A549 (cell line): ENCODE data around the gene ANKRD40CL. TPM values are rescaled to one million over a fixed set of nuclear protein-coding genes. Genes with fewer than 3 reads are reported as not detected.

Experiments
- ATAC-seq, 2 experiments: fragments of 200-7000 bp in 1 of 2; fragments of >200 bp in 1 of 2; cut with Nextera tagmentation in 1 of 2; cut with Tn5 transposase in 1 of 2; 3 replicates each; pipeline versions ENCODE4 v1.8.0 to v1.9.1; 2018 to 2020; ENCODE audit warnings: mild to moderate bottlenecking in 1 of 2, moderate library complexity in 1 of 2
- CTCF ChIA-PET: fragments of 300-600 bp; sonication (Branson Sonifier 250); formaldehyde crosslinking; extraction: SDS; loops from one replicate; lab custom pipeline; 2021; ENCODE audit warnings: antibody characterized with exemption, inconsistent platforms; lab: Yijun Ruan, JAX
- POLR2A ChIA-PET: fragments of 350-600 bp; formaldehyde crosslinking; extraction: SDS; loops from one replicate; lab custom pipeline; 2021; ENCODE audit warnings: antibody characterized with exemption, inconsistent platforms; lab: Yijun Ruan, JAX
- DNase-seq, 2 experiments: peaks; one replicate each; pipeline versions ENCODE4 v3.0.0 to v3.0.0-alpha.2; 2011 to 2016; ENCODE audit warnings: low read depth in 1 of 2, low spot score in 1 of 2
- FAIRE-seq: peaks from 2 replicates; lab custom pipeline; 2011; peaks lifted over from hg19 to GRCh38; lab: Jason Lieb, UNC
- H3K27ac ChIP-seq, 2 experiments: fragments of >200 bp; sonication (Bioruptor Twin); formaldehyde crosslinking; 3 replicates each; pipeline ENCODE4 v1.5.1; 2016 to 2017
- H3K4me1 ChIP-seq: fragments of >200 bp; sonication (Bioruptor Twin); formaldehyde crosslinking; 3 replicates; pipeline ENCODE4 v1.6.1; 2016
- H3K4me2 ChIP-seq: fragments of >200 bp; sonication (Bioruptor Twin); formaldehyde crosslinking; 3 replicates; pipeline ENCODE4 v1.6.1; 2016
- H3K4me3 ChIP-seq: fragments of >200 bp; sonication (Bioruptor Twin); formaldehyde crosslinking; 3 replicates; pipeline ENCODE4 v1.5.1; 2016
- H3K9me3 ChIP-seq: fragments of >200 bp; sonication (Bioruptor Twin); formaldehyde crosslinking; 3 replicates; pipeline ENCODE4 v1.6.1; 2016
- CBX2 ChIP-seq: fragments of 200-600 bp; sonication (generic); IDR thresholded peaks from 2 replicates; pipeline ENCODE4 v1.6.1; 2016; ENCODE audit warnings: low read depth, mild to moderate bottlenecking, borderline replicate concordance
- CEBPB ChIP-seq, 2 experiments: fragments of >200 bp in 1 of 2; sonication (Bioruptor Twin) in 1 of 2; formaldehyde crosslinking in 1 of 2; IDR thresholded peaks; 2 replicates each; pipeline ENCODE4 v1.6.1; 2012 to 2016
- CHD2 ChIP-seq: fragments of 150-350 bp; IDR thresholded peaks from 2 replicates; pipeline ENCODE4 v1.6.1; 2014; ENCODE audit warnings: low read length; ENCODE audit not compliant: partially characterized antibody
- CTCF ChIP-seq: fragments of >200 bp; sonication (Bioruptor Twin); formaldehyde crosslinking; IDR thresholded peaks from 3 replicates; pipeline ENCODE4 v1.5.1; 2016
- EHMT2 ChIP-seq: fragments of 200-600 bp; sonication (generic); IDR thresholded peaks from 2 replicates; pipeline ENCODE4 v1.6.1; 2016; ENCODE audit warnings: antibody characterized with exemption, low read depth, mild to moderate bottlenecking, moderate library complexity
- FOSL2 ChIP-seq, 2 experiments: fragments of 450-650 bp in 1 of 2; fragments of >200 bp in 1 of 2; sonication (Bioruptor Twin) in 1 of 2; formaldehyde crosslinking; IDR thresholded peaks; 2 replicates each; pipeline versions ENCODE4 v1.5.0 to v1.6.1; 2016 to 2020; ENCODE audit warnings: mild to moderate bottlenecking in 1 of 2, moderate library complexity in 1 of 2
- FOXS1 ChIP-seq: fragments of 250-450 bp; sonication (Bioruptor Pico); IDR thresholded peaks from 2 replicates; pipeline ENCODE4 v1.5.0; 2020; ENCODE audit warnings: mild to moderate bottlenecking, moderate library complexity
- GATA3 ChIP-seq: IDR thresholded peaks from 2 replicates; pipeline ENCODE4 v1.6.1; 2012; ENCODE audit warnings: borderline replicate concordance
- HMGXB4 ChIP-seq: fragments of 250-450 bp; sonication (Bioruptor Pico); IDR thresholded peaks from 2 replicates; pipeline ENCODE4 v1.5.0; 2021; ENCODE audit warnings: mild to moderate bottlenecking, moderate library complexity, borderline replicate concordance
- JUN ChIP-seq, 2 experiments: fragments of >200 bp; sonication (Bioruptor Twin); formaldehyde crosslinking; IDR thresholded peaks; 2 replicates in 1 of 2; 3 replicates in 1 of 2; pipeline ENCODE4 v1.6.1; 2016 to 2017
- JUNB ChIP-seq: fragments of >200 bp; sonication (Bioruptor Twin); formaldehyde crosslinking; IDR thresholded peaks from 2 replicates; pipeline ENCODE4 v1.6.1; 2016
- KDM1A ChIP-seq: fragments of 200-600 bp; sonication (generic); IDR thresholded peaks from 2 replicates; pipeline ENCODE4 v1.6.1; 2016; ENCODE audit warnings: low read depth, mild to moderate bottlenecking
- KDM5A ChIP-seq: fragments of 200-600 bp; sonication (generic); IDR thresholded peaks from 2 replicates; pipeline ENCODE4 v1.6.1; 2016; ENCODE audit warnings: antibody characterized with exemption, mild to moderate bottlenecking
- MAFK ChIP-seq: fragments of 450-650 bp; IDR thresholded peaks from 2 replicates; pipeline ENCODE4 v1.6.1; 2014; ENCODE audit not compliant: partially characterized antibody
- MYC ChIP-seq: IDR thresholded peaks from 2 replicates; pipeline ENCODE4 v1.6.1; 2012; ENCODE audit warnings: mild to moderate bottlenecking, inconsistent platforms, low read length, improper control_type of control experiment, borderline replicate concordance
- PHF8 ChIP-seq: fragments of 200-600 bp; sonication (generic); IDR thresholded peaks from 2 replicates; pipeline ENCODE4 v1.6.1; 2016; ENCODE audit warnings: low read depth, mild to moderate bottlenecking, antibody characterized with exemption, moderate library complexity, borderline replicate concordance
- RAD21 ChIP-seq, 2 experiments: fragments of >200 bp in 1 of 2; sonication (Bioruptor Twin) in 1 of 2; formaldehyde crosslinking in 1 of 2; IDR thresholded peaks in 1 of 2; conservative IDR thresholded peaks in 1 of 2; 2 replicates in 1 of 2; 3 replicates in 1 of 2; pipeline ENCODE4 v1.6.1; 2012 to 2018; ENCODE audit warnings: inconsistent platforms in 1 of 2
- RARB ChIP-seq: fragments of 250-450 bp; sonication (Bioruptor Pico); IDR thresholded peaks from 2 replicates; pipeline ENCODE4 v1.8.0; 2021; ENCODE audit warnings: mild to moderate bottlenecking, moderate library complexity
- USF2 ChIP-seq: fragments of 450-650 bp; IDR thresholded peaks from 2 replicates; pipeline ENCODE4 v1.6.1; 2014; ENCODE audit warnings: antibody characterized with exemption
- ZFP36 ChIP-seq: fragments of 450-650 bp; IDR thresholded peaks from 2 replicates; pipeline ENCODE4 v1.6.1; 2014; ENCODE audit warnings: borderline replicate concordance; ENCODE audit not compliant: partially characterized antibody
- ZNF302 ChIP-seq: fragments of 250-450 bp; sonication (Bioruptor Pico); IDR thresholded peaks from 2 replicates; pipeline ENCODE4 v1.9.0; 2021; ENCODE audit warnings: inconsistent platforms, mild to moderate bottlenecking, moderate library complexity
- WGBS: methylation state at CpG from one replicate; pipeline ENCODE4 v1.1.6; 2017; ENCODE audit errors: missing lambda C conversion rate; 5-methylcytosine and 5-hydroxymethylcytosine counted together
- polyA plus RNA-seq, 4 experiments: library from polyadenylated mRNA; depleted of rRNA in 3 of 4; stranded (reverse); fragments of >200 nt; fragmentation: RNase III in 1 of 4; extraction: RNeasy Plus Mini Kit Qiagen cat#74134 plus additional on column Dnase treatment in 1 of 4; gene quantifications; 2 replicates in 3 of 4; 3 replicates in 1 of 4; pipeline ENCODE4 v1.2.3, GENCODE V29; 2011 to 2017
- TF ChIP-seq, protein P1 (sequence below): fragments of 150-350 bp; IDR thresholded peaks from 2 replicates; pipeline ENCODE4 v1.6.1; 2014; ENCODE audit warnings: low read depth, mild to moderate bottlenecking, low read length
- TF ChIP-seq, protein P2 (sequence below): IDR thresholded peaks from 2 replicates; pipeline ENCODE4 v1.6.1; 2012; ENCODE audit warnings: low read depth, borderline replicate concordance

The ANKRD40CL gene
- polyA plus RNA-seq, 2 of the 4 experiments (the other 2 are of a cell fraction), result 0.13 to 0.18 TPM

DNA sequence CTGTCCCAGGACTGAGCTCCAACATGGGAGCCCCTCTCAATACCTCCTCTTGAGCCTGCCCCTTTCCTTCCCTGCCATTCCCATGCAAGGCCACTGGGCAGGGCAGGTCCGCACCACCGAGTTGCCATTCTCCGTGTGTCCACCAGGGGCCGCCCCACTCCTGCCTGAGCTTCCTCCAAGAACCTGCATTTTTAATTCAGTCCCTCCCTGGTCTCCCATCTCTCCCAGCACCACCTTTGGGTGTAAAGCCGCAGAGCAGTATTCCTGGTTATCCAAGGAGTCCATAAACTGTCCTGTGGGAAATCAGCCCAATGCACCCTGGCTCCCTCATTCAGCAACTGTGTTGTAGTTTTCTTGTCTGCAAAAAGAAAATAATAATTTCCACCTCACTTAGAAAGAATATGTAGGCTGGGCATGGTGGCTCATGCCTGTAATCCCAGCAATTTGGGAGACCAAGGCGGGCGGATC lies 15.9 kb upstream of the ANKRD40CL start (continued):
- peak; percentile 97 to 98 for TF ChIP-seq RAD21 (conservative IDR thresholded peaks at IDR 0.05 in 1 of 2, IDR thresholded peaks at IDR 0.05 in 1 of 2)

DNA sequence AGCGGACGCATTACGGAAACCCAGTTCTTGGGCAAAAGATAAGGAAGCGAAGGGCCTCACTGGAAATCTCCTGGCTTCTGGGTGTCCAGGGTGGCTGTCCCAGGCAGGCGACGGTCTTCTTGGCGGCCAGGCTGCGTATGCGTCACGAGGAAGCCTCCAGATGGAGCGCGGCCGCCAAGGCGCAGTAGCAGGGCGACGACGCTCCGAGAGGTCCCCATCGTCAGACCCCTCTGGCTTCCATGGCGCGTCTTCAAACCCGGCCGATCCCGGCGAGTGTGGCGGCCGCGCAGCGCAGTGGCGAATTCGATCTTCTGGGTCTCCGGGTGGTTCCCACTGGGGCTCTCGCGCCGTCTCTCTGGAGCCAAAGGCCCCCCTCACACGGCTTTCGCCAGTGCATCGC lies 13.8 kb upstream of the ANKRD40CL start:
- FAIRE-seq, result no peak

DNA sequence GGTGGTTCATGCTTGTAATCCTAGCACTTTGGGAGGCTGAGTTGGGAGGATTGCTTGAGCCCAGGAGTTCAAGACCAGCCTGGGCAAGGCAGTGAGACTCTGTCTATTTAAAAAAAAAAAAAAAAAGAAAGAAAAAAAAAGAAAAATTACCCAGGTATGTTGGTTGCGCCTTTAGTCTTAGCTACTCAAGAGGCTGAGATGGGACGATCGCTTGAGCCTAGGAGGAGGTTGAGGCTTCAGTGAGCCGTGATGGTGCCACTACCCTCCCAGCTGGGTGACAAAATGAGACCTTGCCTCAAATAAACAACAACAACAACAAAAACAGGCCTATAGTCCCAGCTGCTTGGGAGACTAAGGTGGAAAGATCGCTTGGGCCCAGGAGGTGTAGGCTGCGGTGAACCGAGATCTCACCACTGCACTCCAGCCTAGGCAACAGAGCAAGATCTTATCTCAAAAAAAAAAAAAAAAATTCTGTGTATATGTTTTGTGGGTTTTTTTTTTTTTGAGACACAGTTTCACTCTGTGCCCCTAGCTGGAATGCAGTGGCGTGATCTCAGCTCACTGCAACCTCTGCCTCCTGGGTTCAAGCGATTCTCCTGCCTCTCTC lies 12.5 kb upstream of the ANKRD40CL start:
- FAIRE-seq, result no peak
- Histone ChIP-seq H3K27ac (no peak overlapping the region), H3K4me1 (0 out of 3 replicates have a peak, but pooled peaks cover 3% of the 10 kb centered on the region), H3K9me3 (no peaks in the 10 kb centered on the region), H3K4me3 (no peak overlapping the region), H3K4me2 (no peak overlapping the region)
- WGBS, result 91% methylated on average over 9 of the region's 9 CpGs
- TF ChIP-seq CBX2 (no peak), PHF8 (no peak), JUN (IDR thresholded peaks at IDR 0.05) (no peak), ZFP36 (no peak), USF2 (no peak), MAFK (no peak), ZNF302 (no peak), KDM5A (no peak), RARB (CRISPR knock-in tag) (no peak), JUNB (no peak), CTCF (no peak), GATA3 (no peak), CEBPB (IDR thresholded peaks at IDR 0.05) (no peak), EHMT2 (no peak)
- CTCF ChIA-PET, result interaction anchor here (0.6 to 10.7 kb wide), 14 partner anchors 14 to 307 kb away, joined by 3 to 324 read pairs (median 4); partner anchors contain the start of gene WFIKKN2
- no peak for DNase-seq
- ATAC-seq, result no peak
- POLR2A ChIA-PET, result interaction anchor here (0.7 kb wide), 1 partner anchor 10 kb away, joined by 3 read pairs; no protein-coding TSS in a partner anchor

More for the DNA sequence above, 13.8 kb upstream of the ANKRD40CL start:
- no peak overlapping the region for H3K4me3 ChIP-seq
- 0 out of 3 replicates have a peak, but pooled peaks cover 3% of the 10 kb centered on the region for H3K4me1 ChIP-seq
- POLR2A ChIA-PET, result no interaction called here
- TF ChIP-seq CEBPB (IDR thresholded peaks at IDR 0.05) (no peak), FOSL2 (IDR thresholded peaks at IDR 0.05) (no peak), FOSL2 (CRISPR knock-in tag; IDR thresholded peaks at IDR 0.05) (no peak), HMGXB4 (no peak), CHD2 (no peak), MYC (no peak), KDM1A (no peak), FOXS1 (CRISPR knock-in tag) (no peak)
- TF ChIP-seq, protein P1, sequence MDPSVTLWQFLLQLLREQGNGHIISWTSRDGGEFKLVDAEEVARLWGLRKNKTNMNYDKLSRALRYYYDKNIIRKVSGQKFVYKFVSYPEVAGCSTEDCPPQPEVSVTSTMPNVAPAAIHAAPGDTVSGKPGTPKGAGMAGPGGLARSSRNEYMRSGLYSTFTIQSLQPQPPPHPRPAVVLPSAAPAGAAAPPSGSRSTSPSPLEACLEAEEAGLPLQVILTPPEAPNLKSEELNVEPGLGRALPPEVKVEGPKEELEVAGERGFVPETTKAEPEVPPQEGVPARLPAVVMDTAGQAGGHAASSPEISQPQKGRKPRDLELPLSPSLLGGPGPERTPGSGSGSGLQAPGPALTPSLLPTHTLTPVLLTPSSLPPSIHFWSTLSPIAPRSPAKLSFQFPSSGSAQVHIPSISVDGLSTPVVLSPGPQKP, result no peak
- TF ChIP-seq, protein P2, sequence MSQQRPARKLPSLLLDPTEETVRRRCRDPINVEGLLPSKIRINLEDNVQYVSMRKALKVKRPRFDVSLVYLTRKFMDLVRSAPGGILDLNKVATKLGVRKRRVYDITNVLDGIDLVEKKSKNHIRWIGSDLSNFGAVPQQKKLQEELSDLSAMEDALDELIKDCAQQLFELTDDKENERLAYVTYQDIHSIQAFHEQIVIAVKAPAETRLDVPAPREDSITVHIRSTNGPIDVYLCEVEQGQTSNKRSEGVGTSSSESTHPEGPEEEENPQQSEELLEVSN, result no peak
- 93% methylated on average over 38 of the region's 38 CpGs for WGBS
- DNase-seq (no peak), ATAC-seq (no peak)
- no peak overlapping the region for H3K27ac ChIP-seq
- CTCF ChIA-PET, result interaction anchor here (3.7 to 10.7 kb wide), 5 partner anchors 11 to 62 kb away, joined by 28 to 324 read pairs (median 111); partner anchors contain the start of genes ANKRD40CL and WFIKKN2
- no peaks in the 10 kb centered on the region for H3K9me3 ChIP-seq
- H3K4me2 ChIP-seq, result no peak overlapping the region
